ENCODE results near the gene HDAC7.
"Not testable (repeated sequence)": the region's sequence is repeated elsewhere in the genome, so short reads cannot be mapped to it uniquely, and the experiment has no call there.

Gene HDAC7

GRCh38 chr12:47849261-47849660 is 29.6 kb upstream of the HDAC7 start:
- DNase-seq (ENCODE audit: low read depth in 3 of 3, low spot score in 1 of 3) = no peak

- no peak for DNase-seq (ENCODE audit: low read depth in 3 of 3, low spot score in 1 of 3)
These were observed 29.1 kb upstream of the HDAC7 start for GRCh38 chr12:47848853-47849252.

DNA sequence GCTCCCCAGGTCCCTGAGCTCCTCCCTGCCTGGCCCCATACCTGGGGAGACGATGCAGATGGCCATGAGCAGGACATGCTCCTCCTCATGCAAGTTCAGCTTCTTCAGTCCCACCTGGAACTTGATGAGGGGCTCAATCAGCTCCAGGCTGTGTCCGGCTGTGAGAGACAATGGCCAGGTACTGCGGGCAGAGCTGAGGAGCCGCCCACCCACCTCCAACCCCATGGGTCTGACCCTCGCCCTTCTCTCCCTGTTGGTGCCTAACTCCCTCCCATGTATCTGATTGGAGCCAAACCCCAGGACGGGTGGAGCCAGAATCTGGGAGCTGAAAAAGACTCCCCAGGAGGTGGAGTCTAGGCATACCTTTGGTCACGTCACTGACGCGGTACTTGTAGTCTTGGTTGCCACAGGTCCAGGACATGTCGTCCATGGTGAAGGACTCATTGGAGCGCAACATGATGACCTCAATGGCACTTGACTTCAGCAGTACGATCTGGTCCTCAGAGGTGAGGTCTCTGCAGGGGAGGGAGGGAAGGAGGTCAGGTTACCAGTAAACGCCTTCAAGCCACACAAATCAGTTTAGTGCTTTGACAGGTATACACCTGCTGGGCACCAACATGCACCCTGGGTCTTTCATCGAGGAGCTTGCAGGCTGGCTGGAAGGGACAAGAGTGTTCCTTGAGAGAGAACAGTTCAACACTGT is 26.7 kb upstream of the HDAC7 start:
- DNase-seq (ENCODE audit: low read depth in 3 of 3, low spot score in 1 of 3) = no peak

DNA sequence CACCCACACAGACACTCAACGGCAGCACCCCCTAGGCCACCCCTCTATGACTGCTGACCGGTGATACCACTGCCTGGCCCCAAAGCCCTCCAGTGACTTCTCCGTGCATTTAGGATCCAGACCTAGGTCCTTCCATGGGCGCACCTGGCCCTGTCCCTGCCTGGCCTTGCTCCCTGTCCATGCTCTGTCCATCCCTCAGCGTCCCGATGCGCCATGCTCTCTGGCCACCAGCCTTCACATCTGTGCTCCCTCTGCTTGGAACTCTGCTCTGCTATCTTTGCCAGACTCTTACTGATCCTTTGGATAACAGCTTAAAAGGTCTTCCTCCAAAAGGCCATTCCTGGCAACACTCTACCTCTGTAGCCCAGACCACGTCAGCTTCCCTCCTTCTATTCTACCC is 25.4 kb upstream of the HDAC7 start:
- DNase-seq (ENCODE audit: low read depth in 3 of 3, low spot score in 1 of 3) = no peak

GRCh38 chr12:47844264-47845019 is 24.7 kb upstream of the HDAC7 start:
- DNase-seq (ENCODE audit: low read depth in 3 of 3, low spot score in 1 of 3) = no peak

- no peak for DNase-seq (ENCODE audit: low read depth in 3 of 3, low spot score in 1 of 3)
These were observed 23.7 kb upstream of the HDAC7 start for GRCh38 chr12:47843226-47843980.

- not testable (repeated sequence) for DNase-seq (ENCODE audit: low read depth in 3 of 3, low spot score in 1 of 3)
These were observed 22.8 kb upstream of the HDAC7 start for GRCh38 chr12:47842543-47842942.

DNA sequence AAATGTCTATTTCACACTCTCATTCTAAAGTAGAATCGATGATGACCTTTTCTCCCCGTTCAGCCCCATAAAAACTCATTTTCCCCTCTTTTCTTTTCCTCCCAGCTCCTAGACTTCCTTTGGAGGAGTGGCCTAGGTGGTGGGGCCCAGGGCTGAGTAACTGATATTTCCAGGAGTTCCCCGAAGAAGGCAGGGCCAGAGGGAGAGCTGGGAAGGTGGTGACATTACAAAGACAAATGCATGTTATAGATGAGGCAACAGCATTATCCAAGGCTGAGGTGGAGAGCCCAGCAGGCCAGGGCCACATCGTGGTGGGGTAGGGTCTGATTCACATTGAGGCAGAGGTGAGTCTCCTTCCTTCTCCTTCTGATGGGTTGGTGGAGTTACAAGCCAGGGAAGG is 22.2 kb upstream of the HDAC7 start:
- no peak for DNase-seq (ENCODE audit: low read depth in 3 of 3, low spot score in 1 of 3)

DNA sequence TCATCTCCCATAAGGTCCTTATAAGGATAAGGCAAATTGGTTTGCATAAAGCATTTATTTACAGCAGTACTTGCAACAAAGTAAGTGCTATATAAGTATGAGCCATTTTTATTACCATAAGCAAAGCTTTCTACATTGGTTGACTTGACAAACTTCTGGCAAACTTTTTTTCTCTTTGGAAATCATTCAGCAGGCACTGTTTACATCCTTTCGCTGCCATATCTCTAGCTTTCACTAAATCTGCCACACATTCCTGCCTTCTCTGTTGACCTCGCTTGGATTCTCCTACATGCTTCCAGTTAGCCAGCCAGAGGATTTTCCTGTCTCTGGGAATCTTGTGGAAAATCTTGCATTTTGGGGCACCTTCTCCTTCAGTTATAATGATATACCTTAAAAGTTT is 21.8 kb upstream of the HDAC7 start:
- no peak for DNase-seq (ENCODE audit: low read depth in 3 of 3, low spot score in 1 of 3)

- DNase-seq (ENCODE audit: low read depth in 3 of 3, low spot score in 1 of 3) = no peak
These were observed 20.9 kb upstream of the HDAC7 start for GRCh38 chr12:47840571-47840970.

- no peak for DNase-seq (ENCODE audit: low read depth in 3 of 3, low spot score in 1 of 3)
These were observed 19.6 kb upstream of the HDAC7 start for GRCh38 chr12:47839214-47839876.

DNA sequence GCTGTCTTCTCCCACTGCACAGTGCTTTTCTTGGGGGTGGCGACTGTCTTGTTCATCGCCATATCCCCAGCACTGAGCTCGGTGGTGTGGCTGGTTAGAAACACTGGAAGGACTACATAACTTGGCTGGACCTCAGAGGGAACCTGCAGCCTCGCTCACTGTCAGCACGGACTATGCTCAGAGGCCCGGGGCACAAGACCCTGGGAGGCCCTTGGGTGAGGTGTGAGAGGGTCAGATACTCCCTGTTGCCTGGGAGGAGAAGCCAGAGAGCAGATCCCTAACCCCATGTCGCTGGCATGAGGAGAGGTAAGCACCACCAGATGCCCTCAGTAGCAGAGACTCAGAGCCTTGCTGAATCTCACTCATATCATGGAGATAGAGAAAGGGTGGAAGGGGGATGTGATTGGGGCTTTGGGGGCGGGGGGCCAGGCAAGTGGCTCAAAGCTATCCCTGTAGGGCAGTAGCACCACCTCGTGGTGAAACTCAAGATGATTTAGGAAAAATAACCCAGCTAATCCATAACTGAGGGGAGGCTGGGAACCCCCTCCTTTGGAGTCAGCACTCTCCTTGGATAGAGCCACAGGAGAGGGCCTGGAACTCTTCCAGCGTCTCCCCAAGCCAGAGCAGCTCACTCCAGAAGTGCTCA is 18.7 kb upstream of the HDAC7 start:
- DNase-seq (ENCODE audit: low read depth in 3 of 3, low spot score in 1 of 3) = no peak

- DNase-seq (ENCODE audit: low read depth in 3 of 3, low spot score in 1 of 3) = peak in 2 of 3 donors; percentile 38 to 54
These were observed 17.8 kb upstream of the HDAC7 start for GRCh38 chr12:47837190-47838171.

GRCh38 chr12:47835831-47836155 is 16.1 kb upstream of the HDAC7 start:
- no peak for DNase-seq (ENCODE audit: low read depth in 3 of 3, low spot score in 1 of 3)

GRCh38 chr12:47835006-47835830 is 15.5 kb upstream of the HDAC7 start:
- no peak for DNase-seq (ENCODE audit: low read depth in 3 of 3, low spot score in 1 of 3)

GRCh38 chr12:47834199-47834903 is 14.6 kb upstream of the HDAC7 start:
- DNase-seq (ENCODE audit: low read depth in 3 of 3, low spot score in 1 of 3) = no peak

DNA sequence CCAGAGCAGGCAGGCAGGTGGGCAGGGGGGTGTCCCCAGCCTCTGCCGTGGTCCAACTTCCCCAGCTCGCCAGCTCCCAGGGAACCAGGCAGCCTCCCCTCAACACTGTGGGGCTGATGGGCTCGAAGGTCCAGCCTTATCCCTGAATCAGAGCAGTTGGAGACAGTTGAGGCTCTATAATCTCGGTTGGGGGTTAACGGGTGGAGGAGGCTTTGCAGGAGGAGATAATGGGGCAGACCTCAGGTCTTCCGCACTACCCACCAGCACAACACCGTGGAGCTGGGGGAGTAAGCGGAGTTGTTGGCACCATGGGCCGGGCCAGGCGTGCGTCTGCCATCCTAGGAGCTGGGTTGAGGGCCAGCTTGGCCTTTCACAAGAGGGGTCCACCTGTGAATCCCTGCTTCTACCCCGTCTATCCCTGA is 13.9 kb upstream of the HDAC7 start:
- no peak for DNase-seq (ENCODE audit: low read depth in 3 of 3, low spot score in 1 of 3)

GRCh38 chr12:47832263-47832933 is 12.7 kb upstream of the HDAC7 start:
- DNase-seq (ENCODE audit: low read depth in 3 of 3, low spot score in 1 of 3) = peak in 1 of 3 donors; percentile 50
